Neural progenitor cell (in vitro differentiated cells): ENCODE results near the gene GINM1. TPM values are rescaled to one million over a fixed set of nuclear protein-coding genes. Genes with fewer than 3 reads are reported as not detected.

Source experiments
- DNase-seq: peaks from one replicate; pipeline ENCODE4 v3.0.0-alpha.2; 2016; ENCODE audit warnings: low spot score
- H2AFZ ChIP-seq: fragments of 200-600 bp; sonication (generic); replicated peaks from 2 replicates; pipeline ENCODE4 v1.6.1; 2016; ENCODE audit warnings: antibody characterized with exemption
- H3F3A ChIP-seq: fragments of 200-600 bp; sonication (generic); 2 replicates; pipeline ENCODE4 v1.6.1; 2016; ENCODE audit warnings: antibody characterized with exemption, low read depth
- H3K27ac ChIP-seq: fragments of 200-600 bp; sonication (generic); 2 replicates; pipeline ENCODE4 v1.5.1; 2016; ENCODE audit warnings: mild to moderate bottlenecking
- H3K27me3 ChIP-seq: fragments of 200-600 bp; sonication (generic); 2 replicates; pipeline ENCODE4 v1.6.1; 2016; ENCODE audit warnings: mild to moderate bottlenecking, moderate library complexity
- H3K36me3 ChIP-seq: fragments of 200-600 bp; sonication (generic); 2 replicates; pipeline ENCODE4 v1.5.1; 2016
- H3K4me1 ChIP-seq: fragments of 200-600 bp; sonication (generic); 2 replicates; pipeline ENCODE4 v1.6.1; 2016; ENCODE audit warnings: mixed run types
- H3K4me2 ChIP-seq: fragments of 200-600 bp; sonication (generic); 2 replicates; pipeline ENCODE4 v1.6.1; 2016
- H3K4me3 ChIP-seq: fragments of 200-600 bp; sonication (generic); 2 replicates; pipeline ENCODE4 v1.5.1; 2016
- H3K79me2 ChIP-seq: fragments of 200-600 bp; sonication (generic); 2 replicates; pipeline ENCODE4 v1.6.1; 2016; ENCODE audit warnings: low read depth
- H3K9ac ChIP-seq: fragments of 200-600 bp; sonication (generic); 2 replicates; pipeline ENCODE4 v1.6.1; 2016
- H3K9me3 ChIP-seq: fragments of 200-600 bp; sonication (generic); 2 replicates; pipeline ENCODE4 v1.5.1; 2016; ENCODE audit warnings: low read depth
- H4K20me1 ChIP-seq: fragments of 200-600 bp; sonication (generic); 2 replicates; pipeline ENCODE4 v1.6.1; 2016; ENCODE audit warnings: low read depth
- H3K27ac Mint-ChIP-seq: 3 replicates; pipeline ENCODE4 v1.8.0; 2021; ENCODE audit warnings: mixed read lengths
- H3K27me3 Mint-ChIP-seq: 2 replicates; pipeline ENCODE4 v1.8.0; 2022; ENCODE audit warnings: low read depth, mild to moderate bottlenecking, inconsistent platforms, moderate library complexity, mixed read lengths; ENCODE audit not compliant: insufficient read depth
- H3K36me3 Mint-ChIP-seq: 3 replicates; pipeline ENCODE4 v1.8.0; 2021; ENCODE audit warnings: mixed read lengths
- H3K4me1 Mint-ChIP-seq: 3 replicates; pipeline ENCODE4 v1.8.0; 2021; ENCODE audit warnings: mixed read lengths
- H3K4me3 Mint-ChIP-seq: 3 replicates; pipeline ENCODE4 v1.8.0; 2021; ENCODE audit warnings: mild to moderate bottlenecking, moderate library complexity, mixed read lengths
- H3K9me3 Mint-ChIP-seq: 3 replicates; pipeline ENCODE4 v1.8.0; 2020; ENCODE audit warnings: mixed read lengths
- CTCF ChIP-seq: fragments of 200-600 bp; sonication (generic); IDR thresholded peaks from 2 replicates; pipeline ENCODE4 v1.5.1; 2017; ENCODE audit warnings: antibody characterized with exemption, mild to moderate bottlenecking
- EZH2 ChIP-seq: fragments of 200-600 bp; sonication (generic); IDR thresholded peaks from 2 replicates; pipeline ENCODE4 v1.6.1; 2017; ENCODE audit warnings: antibody characterized with exemption, mild to moderate bottlenecking, moderate library complexity
- EZH2phosphoT487 ChIP-seq: fragments of 200-600 bp; sonication (generic); IDR thresholded peaks from 2 replicates; pipeline ENCODE4 v1.6.1; 2017; ENCODE audit warnings: antibody characterized with exemption
- total RNA-seq: library from RNA; depleted of rRNA; stranded (reverse); fragments of >200 nt; gene quantifications from 2 replicates; pipeline ENCODE4 v1.2.3, GENCODE V29; 2015; ENCODE audit warnings: low replicate concordance

Gene GINM1
- total RNA-seq, 1 donor from 2014 or later = 35.7 TPM

DNA sequence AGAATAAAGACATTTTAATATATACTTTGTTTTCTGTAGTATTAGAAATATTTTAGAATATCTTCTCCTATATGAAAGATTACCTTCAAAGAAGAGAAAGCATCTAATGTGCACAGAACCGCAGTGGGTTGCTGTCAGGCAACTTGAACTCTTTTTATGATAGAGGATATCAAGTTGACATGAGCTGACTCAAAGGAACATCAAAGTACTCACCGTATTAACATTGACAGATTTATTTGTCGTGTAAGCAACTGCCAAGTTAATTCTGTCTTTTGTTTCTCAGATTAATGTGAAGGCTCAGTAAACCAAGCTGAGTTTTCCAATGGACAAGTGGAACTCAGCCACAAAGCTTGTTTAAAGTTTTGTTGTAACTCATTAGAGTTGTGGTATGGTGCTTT, 2.2 kb upstream of the GINM1 start:
- Mint-ChIP-seq H3K27me3 (peaks cover 11% of the 10 kb centered on the region), H3K9me3 (no peaks in the 10 kb centered on the region), H3K27ac (no peak overlapping the region), H3K4me1 (peaks cover 6% of the 10 kb centered on the region), H3K4me3 (no peak overlapping the region), H3K36me3 (no peaks in the 10 kb centered on the region)
- Histone ChIP-seq H2AFZ (no peak overlapping the region), H3K27ac (no peak overlapping the region), H3K4me1 (peaks cover 11% of the 10 kb centered on the region), H3F3A (peaks cover 4% of the 10 kb centered on the region), H3K4me3 (no peak overlapping the region), H3K4me2 (no peak overlapping the region), H3K36me3 (no peaks in the 10 kb centered on the region), H3K9me3 (no peaks in the 10 kb centered on the region), H3K79me2 (peaks cover 26% of the 10 kb centered on the region), H4K20me1 (peaks cover 20% of the 10 kb centered on the region), H3K9ac (no peak overlapping the region), H3K27me3 (peaks cover 41% of the 10 kb centered on the region)
- no peak for DNase-seq
- no peak for TF ChIP-seq EZH2
- no peak for TF ChIP-seq CTCF

- H3K4me3 Mint-ChIP-seq = peak overlapping the region; percentile 91
- no peak overlapping the region for H3K27ac Mint-ChIP-seq
- Histone ChIP-seq H3K4me1 (peaks cover 11% of the 10 kb centered on the region), H3K4me2 (peak overlapping the region; percentile 76), H3K4me3 (peak overlapping the region; percentile 95), H3K27ac (peak overlapping the region; percentile 66), H3K9ac (peak overlapping the region; percentile 82), H3K36me3 (no peaks in the 10 kb centered on the region), H4K20me1 (peaks cover 46% of the 10 kb centered on the region), H2AFZ (peak overlapping the region; percentile 83), H3K27me3 (peaks cover 23% of the 10 kb centered on the region), H3F3A (no peaks in the 10 kb centered on the region), H3K79me2 (peaks cover 53% of the 10 kb centered on the region), H3K9me3 (no peaks in the 10 kb centered on the region)
- H3K9me3 Mint-ChIP-seq = no peaks in the 10 kb centered on the region
- peaks cover 4% of the 10 kb centered on the region for H3K36me3 Mint-ChIP-seq
- TF ChIP-seq EZH2 = no peak
- peak; percentile 9 for TF ChIP-seq CTCF
- H3K4me1 Mint-ChIP-seq = peaks cover 6% of the 10 kb centered on the region
- H3K27me3 Mint-ChIP-seq = peaks cover 7% of the 10 kb centered on the region
- DNase-seq = peak; percentile 75
Observed at GRCh38 chr6:149566410-149567193, 427 bp downstream of the GINM1 start.

- Histone ChIP-seq H3K9ac (peak overlapping the region; percentile 82), H3K4me3 (peak overlapping the region; percentile 95), H2AFZ (peak overlapping the region; percentile 83)
Observed at GRCh38 chr6:149567194-149567586, 1.0 kb downstream of the GINM1 start.

More at GRCh38 chr6:149567194-149567586, 1.0 kb downstream of the GINM1 start:
- no peaks in the 10 kb centered on the region for H3K9me3 ChIP-seq
- H3K27me3 Mint-ChIP-seq = peaks cover 7% of the 10 kb centered on the region
- peak overlapping the region; percentile 76 for H3K4me2 ChIP-seq
- no peaks in the 10 kb centered on the region for H3K9me3 Mint-ChIP-seq
- no peak overlapping the region for H3K27ac Mint-ChIP-seq
- H3K27me3 ChIP-seq = peaks cover 23% of the 10 kb centered on the region
- H4K20me1 ChIP-seq = peaks cover 47% of the 10 kb centered on the region
- H3K4me1 Mint-ChIP-seq = peaks cover 6% of the 10 kb centered on the region
- peaks cover 59% of the 10 kb centered on the region for H3K79me2 ChIP-seq
- H3F3A ChIP-seq = no peaks in the 10 kb centered on the region
- H3K27ac ChIP-seq = no peak overlapping the region
- no peaks in the 10 kb centered on the region for H3K36me3 ChIP-seq
- H3K36me3 Mint-ChIP-seq = peaks cover 4% of the 10 kb centered on the region
- TF ChIP-seq CTCF (no peak), EZH2 (no peak), EZH2phosphoT487 (no peak)
- peaks cover 11% of the 10 kb centered on the region for H3K4me1 ChIP-seq
- H3K4me3 Mint-ChIP-seq = peak overlapping the region; percentile 91
- no peak for DNase-seq
